Measurements from ENCODE around the gene MTR.

MTR gene

DNA sequence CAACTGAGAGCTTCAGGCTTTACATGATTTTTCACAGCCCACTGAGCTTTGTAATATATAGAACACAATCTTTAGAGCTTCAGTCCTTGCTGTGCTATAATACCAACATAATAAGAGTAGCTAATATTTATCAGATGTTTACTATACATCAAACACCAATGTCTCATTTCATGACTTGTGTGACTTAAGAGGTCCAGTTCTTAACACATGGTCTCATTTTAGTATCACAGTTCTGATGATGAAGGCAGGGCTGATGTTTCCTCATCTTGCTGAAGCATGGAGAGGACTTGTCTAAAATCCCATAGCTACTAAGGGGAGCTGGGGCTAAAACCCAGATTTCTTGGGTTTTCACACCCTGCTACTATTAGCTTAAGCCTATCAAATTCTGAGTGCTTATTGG, 5.5 kb downstream of the MTR start:
- ChIA-PET CTCF (interaction anchor here (0.6 to 0.7 kb wide), 2 partner anchors 41 to 842 kb away, joined by 3 to 4 read pairs; no protein-coding TSS in a partner anchor), POLR2A (interaction anchor here (1.0 to 1.2 kb wide), 2 partner anchors 9 to 196 kb away, joined by 3 to 4 read pairs; partner anchors contain the start of gene HEATR1)
- no peak for DNase-seq (ENCODE audit: extremely low spot score)
- TF ChIP-seq FOXK2 (IDR thresholded peaks at IDR 0.05) (no peak), SUZ12 (IDR thresholded peaks at IDR 0.05) (no peak), FOXM1 (IDR thresholded peaks at IDR 0.05; ENCODE audit: borderline replicate concordance) (no peak), ELF4 (IDR thresholded peaks at IDR 0.05) (no peak), L3MBTL2 (conservative IDR thresholded peaks at IDR 0.05) (no peak), TARDBP (IDR thresholded peaks at IDR 0.05) (no peak), BHLHE40 (IDR thresholded peaks at IDR 0.05; ENCODE audit: borderline replicate concordance) (no peak), CTBP1 (IDR thresholded peaks at IDR 0.05; ENCODE audit: borderline replicate concordance) (no peak), FOXA1 (IDR thresholded peaks at IDR 0.05) (no peak), SP1 (IDR thresholded peaks at IDR 0.05) (no peak), ZNF384 (IDR thresholded peaks at IDR 0.05) (no peak)
- TF ChIP-seq, protein P1, sequence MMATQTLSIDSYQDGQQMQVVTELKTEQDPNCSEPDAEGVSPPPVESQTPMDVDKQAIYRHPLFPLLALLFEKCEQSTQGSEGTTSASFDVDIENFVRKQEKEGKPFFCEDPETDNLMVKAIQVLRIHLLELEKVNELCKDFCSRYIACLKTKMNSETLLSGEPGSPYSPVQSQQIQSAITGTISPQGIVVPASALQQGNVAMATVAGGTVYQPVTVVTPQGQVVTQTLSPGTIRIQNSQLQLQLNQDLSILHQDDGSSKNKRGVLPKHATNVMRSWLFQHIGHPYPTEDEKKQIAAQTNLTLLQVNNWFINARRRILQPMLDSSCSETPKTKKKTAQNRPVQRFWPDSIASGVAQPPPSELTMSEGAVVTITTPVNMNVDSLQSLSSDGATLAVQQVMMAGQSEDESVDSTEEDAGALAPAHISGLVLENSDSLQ (IDR thresholded peaks at IDR 0.05): no peak

DNA sequence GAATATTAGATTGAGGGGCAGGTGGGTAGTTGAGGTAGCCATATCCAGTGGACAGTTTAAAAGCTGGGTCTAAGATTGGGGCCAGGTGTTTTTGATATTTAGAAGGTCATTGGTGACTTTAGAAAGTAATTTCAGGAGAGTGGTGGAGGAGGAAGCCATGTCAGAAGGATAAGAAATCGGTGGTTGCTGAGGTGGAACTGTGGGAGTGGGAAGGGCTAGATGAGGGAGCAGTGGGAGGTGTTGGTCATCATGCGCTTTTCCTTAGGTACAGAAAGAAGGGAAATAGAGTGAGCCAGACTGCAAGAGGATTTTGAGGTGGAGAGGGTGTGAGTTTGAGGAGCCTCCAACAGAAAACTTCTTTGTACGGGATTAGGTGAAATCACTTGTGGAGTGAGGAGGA, 7.2 kb downstream of the MTR start:
- CTCF ChIA-PET: no interaction called here
- DNase-seq (ENCODE audit: extremely low spot score): no peak
- TF ChIP-seq LEF1 (IDR thresholded peaks at IDR 0.05; ENCODE audit: borderline replicate concordance) (no peak), L3MBTL2 (conservative IDR thresholded peaks at IDR 0.05) (no peak), HDGF (IDR thresholded peaks at IDR 0.05; ENCODE audit: borderline replicate concordance) (no peak), NFRKB (IDR thresholded peaks at IDR 0.05) (no peak), BHLHE40 (IDR thresholded peaks at IDR 0.05; ENCODE audit: borderline replicate concordance) (no peak), FOXK2 (IDR thresholded peaks at IDR 0.05) (no peak), TARDBP (IDR thresholded peaks at IDR 0.05) (no peak)
- POLR2A ChIA-PET: no interaction called here

DNA sequence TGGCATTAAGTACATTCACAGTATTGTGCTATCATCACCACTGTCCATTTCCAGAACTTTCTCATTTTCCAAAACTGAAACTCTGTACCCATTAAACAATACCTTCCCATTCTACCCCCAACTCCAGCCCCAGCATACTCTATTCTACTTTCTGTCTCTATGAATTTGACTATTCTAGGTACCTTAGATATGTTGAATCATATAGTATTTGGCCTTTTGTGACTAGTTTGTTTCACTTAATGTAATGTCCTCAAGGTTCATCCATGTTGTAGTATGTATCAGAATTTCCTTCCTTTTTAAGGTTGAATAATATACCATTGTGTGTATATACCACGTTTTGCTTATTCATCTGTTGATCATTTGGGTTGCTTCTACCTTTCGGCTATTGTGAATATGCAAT, 11.5 kb downstream of the MTR start:
- ChIA-PET CTCF (no interaction called here), POLR2A (interaction anchor here (1.7 kb wide), 1 partner anchor 12 kb away, joined by 9 read pairs; the partner anchor contains the start of gene MTR)
- no peak for DNase-seq (ENCODE audit: extremely low spot score)
- no peak for TF ChIP-seq SP1 (IDR thresholded peaks at IDR 0.05)
- TF ChIP-seq SUZ12 (IDR thresholded peaks at IDR 0.05): no peak
- no peak for TF ChIP-seq FOXM1 (IDR thresholded peaks at IDR 0.05; ENCODE audit: borderline replicate concordance)
- no peak for TF ChIP-seq TARDBP (IDR thresholded peaks at IDR 0.05)
- TF ChIP-seq ZNF384 (IDR thresholded peaks at IDR 0.05): no peak
- no peak for TF ChIP-seq HDGF (IDR thresholded peaks at IDR 0.05; ENCODE audit: borderline replicate concordance)
- TF ChIP-seq LEF1 (IDR thresholded peaks at IDR 0.05; ENCODE audit: borderline replicate concordance): no peak
- TF ChIP-seq ELF4 (IDR thresholded peaks at IDR 0.05): no peak
- no peak for TF ChIP-seq FOXK2 (IDR thresholded peaks at IDR 0.05)
- TF ChIP-seq FOXA1 (IDR thresholded peaks at IDR 0.05): no peak
- no peak for TF ChIP-seq ARNT (IDR thresholded peaks at IDR 0.05)
- TF ChIP-seq BHLHE40 (IDR thresholded peaks at IDR 0.05; ENCODE audit: borderline replicate concordance): no peak
- no peak for TF ChIP-seq L3MBTL2 (conservative IDR thresholded peaks at IDR 0.05)
- TF ChIP-seq, protein P1 (IDR thresholded peaks at IDR 0.05): no peak
- no peak for TF ChIP-seq NFRKB (IDR thresholded peaks at IDR 0.05)
- TF ChIP-seq CTBP1 (IDR thresholded peaks at IDR 0.05; ENCODE audit: borderline replicate concordance): no peak

DNA sequence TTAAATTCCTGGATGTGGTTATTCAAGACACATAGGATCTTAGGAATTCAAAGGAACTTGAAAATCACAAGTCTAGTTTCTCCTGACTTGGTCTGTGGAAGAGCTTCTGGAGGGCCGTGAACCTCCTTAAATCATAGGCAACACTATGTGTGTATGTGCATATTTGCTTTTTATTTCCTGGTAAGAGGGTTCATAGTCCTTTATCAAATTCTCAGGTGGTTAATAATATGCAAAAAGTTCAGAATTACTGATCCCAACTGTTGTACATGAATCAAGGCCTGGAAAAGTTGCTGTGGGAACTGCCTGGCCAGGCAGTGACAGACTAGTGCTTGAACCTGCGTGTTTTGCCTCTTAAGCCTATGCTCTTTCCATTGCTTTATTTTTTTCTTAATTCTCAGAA, 12.9 kb downstream of the MTR start:
- DNase-seq (ENCODE audit: extremely low spot score): no peak
- CTCF ChIA-PET: interaction anchor here (0.7 kb wide), 1 partner anchor 359 kb away, joined by 3 read pairs; no protein-coding TSS in a partner anchor
- POLR2A ChIA-PET: interaction anchor here (0.6 to 0.9 kb wide), 2 partner anchors 13 to 194 kb away, joined by 3 read pairs; partner anchors contain the start of gene MTR
- TF ChIP-seq FOXM1 (IDR thresholded peaks at IDR 0.05; ENCODE audit: borderline replicate concordance) (no peak), ARNT (IDR thresholded peaks at IDR 0.05) (no peak), ELF4 (IDR thresholded peaks at IDR 0.05) (no peak), FOXK2 (IDR thresholded peaks at IDR 0.05) (no peak), CTBP1 (IDR thresholded peaks at IDR 0.05; ENCODE audit: borderline replicate concordance) (no peak), SP1 (IDR thresholded peaks at IDR 0.05) (no peak), SUZ12 (IDR thresholded peaks at IDR 0.05) (no peak), L3MBTL2 (conservative IDR thresholded peaks at IDR 0.05) (no peak)

DNA sequence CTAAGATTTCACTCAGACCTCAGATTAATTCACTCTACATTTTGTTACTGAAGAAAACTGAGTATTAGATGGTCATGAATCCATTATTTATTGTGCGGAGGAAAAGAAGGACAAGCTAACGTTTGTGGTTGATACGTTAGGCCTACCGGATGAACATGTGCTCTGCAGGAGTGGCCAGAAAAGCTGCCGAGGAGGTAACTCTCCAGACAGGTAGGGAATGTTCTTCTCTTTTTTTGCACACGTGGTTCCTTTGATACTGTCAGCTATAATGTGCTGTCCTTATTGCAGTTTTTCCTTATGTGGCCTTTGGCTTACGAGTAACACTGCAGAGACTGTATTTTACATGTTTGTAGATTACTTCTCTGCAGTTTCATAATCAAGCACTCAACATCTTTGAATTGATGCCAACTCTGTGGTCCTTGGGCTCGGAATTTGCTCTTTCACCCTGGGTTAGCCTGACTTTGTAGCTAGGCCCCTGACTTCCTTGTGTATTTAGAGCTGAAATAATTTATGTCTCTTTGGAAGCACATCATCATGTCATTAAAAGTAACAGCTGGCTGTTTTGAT, 13.6 kb downstream of the MTR start:
- POLR2A ChIA-PET: interaction anchor here (0.6 to 1.1 kb wide), 4 partner anchors 8 to 318 kb away, joined by 3 to 5 read pairs (median 3); partner anchors contain the start of gene MTR
- no peak for DNase-seq (ENCODE audit: extremely low spot score)
- TF ChIP-seq SUZ12 (IDR thresholded peaks at IDR 0.05): no peak
- no peak for TF ChIP-seq ARNT (IDR thresholded peaks at IDR 0.05)
- no peak for TF ChIP-seq ZNF384 (IDR thresholded peaks at IDR 0.05)
- TF ChIP-seq FOXM1 (IDR thresholded peaks at IDR 0.05; ENCODE audit: borderline replicate concordance): no peak
- no peak for TF ChIP-seq CTBP1 (IDR thresholded peaks at IDR 0.05; ENCODE audit: borderline replicate concordance)
- no peak for TF ChIP-seq FOXA1 (IDR thresholded peaks at IDR 0.05)
- TF ChIP-seq SP1 (IDR thresholded peaks at IDR 0.05): no peak
- no peak for TF ChIP-seq NFRKB (IDR thresholded peaks at IDR 0.05)
- no peak for TF ChIP-seq FOXK2 (IDR thresholded peaks at IDR 0.05)
- TF ChIP-seq HDGF (IDR thresholded peaks at IDR 0.05; ENCODE audit: borderline replicate concordance): no peak
- TF ChIP-seq BHLHE40 (IDR thresholded peaks at IDR 0.05; ENCODE audit: borderline replicate concordance): no peak
- no peak for TF ChIP-seq TARDBP (IDR thresholded peaks at IDR 0.05)
- CTCF ChIA-PET: no interaction called here

DNA sequence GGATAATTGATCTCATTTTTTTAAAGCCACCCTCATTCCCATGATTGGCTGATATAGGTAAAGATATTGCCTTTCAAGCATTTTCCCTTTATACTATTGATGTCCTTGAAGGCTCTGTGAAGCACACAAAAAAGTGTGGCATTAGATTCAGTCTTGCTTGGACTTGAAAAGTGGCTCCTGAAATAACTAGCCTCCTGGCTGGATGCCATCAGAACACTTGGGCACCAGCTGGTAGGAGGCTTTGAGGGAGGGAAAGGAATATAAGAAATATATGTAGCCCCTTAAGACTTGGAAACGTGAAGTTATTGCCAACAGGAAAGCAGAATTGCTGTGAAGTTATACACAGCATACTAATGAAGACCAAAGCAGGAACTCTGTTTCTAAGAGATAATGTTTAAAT, 14.1 kb downstream of the MTR start:
- POLR2A ChIA-PET: interaction anchor here (0.6 to 2.1 kb wide), 3 partner anchors 8 to 317 kb away, joined by 3 to 12 read pairs (median 5); partner anchors contain the start of gene MTR
- TF ChIP-seq, protein P1 (IDR thresholded peaks at IDR 0.05): no peak
- TF ChIP-seq L3MBTL2 (conservative IDR thresholded peaks at IDR 0.05): no peak
- no peak for TF ChIP-seq ARNT (IDR thresholded peaks at IDR 0.05)
- no peak for TF ChIP-seq ZNF384 (IDR thresholded peaks at IDR 0.05)
- TF ChIP-seq FOXM1 (IDR thresholded peaks at IDR 0.05; ENCODE audit: borderline replicate concordance): no peak
- TF ChIP-seq HDGF (IDR thresholded peaks at IDR 0.05; ENCODE audit: borderline replicate concordance): no peak
- no peak for TF ChIP-seq ELF4 (IDR thresholded peaks at IDR 0.05)
- TF ChIP-seq FOXK2 (IDR thresholded peaks at IDR 0.05): no peak
- no peak for TF ChIP-seq LEF1 (IDR thresholded peaks at IDR 0.05; ENCODE audit: borderline replicate concordance)
- CTCF ChIA-PET: no interaction called here
- DNase-seq (ENCODE audit: extremely low spot score): no peak
